SK-N-MC (cell line): ENCODE results near the gene RIN2.
A peak's percentile ranks its signal among the peaks of the same experiment; 100 is the strongest.

Source experiments
- DNase-seq: peaks from one replicate; pipeline ENCODE4 v3.0.0-alpha.2; 2011; ENCODE audit warnings: low read depth, low spot score
- H3K27ac ChIP-seq: fragments of 200-600 bp; sonication (generic); 2 replicates; pipeline ENCODE4 v1.5.1; 2016; ENCODE audit warnings: mixed run types
- H3K36me3 ChIP-seq: fragments of 200-600 bp; sonication (generic); 2 replicates; pipeline ENCODE4 v1.6.1; 2017; ENCODE audit warnings: antibody characterized with exemption, low read length, mixed read lengths; ENCODE audit not compliant: insufficient read depth
- H3K4me3 ChIP-seq: fragments of 200-600 bp; sonication (generic); 2 replicates; pipeline ENCODE4 v1.5.1; 2016
- H3K9ac ChIP-seq: fragments of 200-600 bp; sonication (generic); 2 replicates; pipeline ENCODE4 v1.8.0; 2017; ENCODE audit warnings: mixed run types, mixed read lengths; ENCODE audit not compliant: insufficient read length
- H3K9me3 ChIP-seq: fragments of 200-600 bp; sonication (generic); 2 replicates; pipeline ENCODE4 v1.6.1; 2017; ENCODE audit warnings: low read depth, mild to moderate bottlenecking, antibody characterized with exemption, low read length, moderate library complexity, mixed read lengths
- EZH2 ChIP-seq: fragments of 200-600 bp; sonication (generic); IDR thresholded peaks from one replicate; pipeline ENCODE4 v1.6.1; 2017; ENCODE audit warnings: antibody characterized with exemption
- FOXP2 ChIP-seq: optimal IDR thresholded peaks from 2 replicates; pipeline ENCODE3; 2011; ENCODE audit warnings: mild to moderate bottlenecking, moderate library complexity; ENCODE audit not compliant: insufficient read depth; ENCODE audit errors: extremely low read length, control extremely low read depth
- POLR2AphosphoS5 ChIP-seq: IDR thresholded peaks from 2 replicates; pipeline ENCODE4 v1.6.1; 2012; ENCODE audit warnings: mild to moderate bottlenecking, low read depth, low read length, borderline replicate concordance

RIN2 gene

GRCh38 chr20:19756761-19757486 is 1.1 kb upstream of the RIN2 start:
- Histone ChIP-seq H3K27ac (peak overlapping the region; percentile 67; the same call in 1 of the 2 replicates), H3K4me3 (peak overlapping the region; percentile 84), H3K9ac (peak overlapping the region; percentile 71), H3K9me3 (no peaks in the 10 kb centered on the region), H3K36me3 (no peaks in the 10 kb centered on the region)
- TF ChIP-seq EZH2 (no peak), POLR2AphosphoS5 (no peak), FOXP2 (no peak)
- DNase-seq, result no peak

GRCh38 chr20:19757487-19758132 is 448 bp upstream of the RIN2 start:
- no peak for DNase-seq
- peak overlapping the region; percentile 67 for H3K27ac ChIP-seq
- TF ChIP-seq FOXP2 (no peak), EZH2 (no peak), POLR2AphosphoS5 (no peak; the same call in none of the 2 replicates)

GRCh38 chr20:19758501-19759331 is 658 bp downstream of the RIN2 start:
- peak; percentile 48; the same call in 1 of the 2 replicates for TF ChIP-seq POLR2AphosphoS5
- no peak for TF ChIP-seq EZH2
- H3K9ac ChIP-seq, result peak overlapping the region; percentile 66
- H3K27ac ChIP-seq, result peak overlapping the region; percentile 53
- H3K4me3 ChIP-seq, result peak overlapping the region; percentile 84
- H3K36me3 ChIP-seq, result no peaks in the 10 kb centered on the region
- DNase-seq, result peak; percentile 87
- no peaks in the 10 kb centered on the region for H3K9me3 ChIP-seq

More at GRCh38 chr20:19757487-19758132, 448 bp upstream of the RIN2 start:
- peak overlapping the region; percentile 84 for H3K4me3 ChIP-seq
- H3K36me3 ChIP-seq, result no peaks in the 10 kb centered on the region
- peak overlapping the region; percentile 71 for H3K9ac ChIP-seq
- no peaks in the 10 kb centered on the region for H3K9me3 ChIP-seq

- no peak for DNase-seq
- Histone ChIP-seq H3K9me3 (no peaks in the 10 kb centered on the region), H3K4me3 (no peak overlapping the region), H3K27ac (no peak overlapping the region), H3K9ac (no peak overlapping the region), H3K36me3 (no peaks in the 10 kb centered on the region)
- no peak for TF ChIP-seq POLR2AphosphoS5
- TF ChIP-seq EZH2, result no peak
- no peak for TF ChIP-seq FOXP2
Observed at GRCh38 chr20:19760371-19760721, 2.3 kb downstream of the RIN2 start.

- peak overlapping the region; percentile 55; the same call in 1 of the 2 replicates for H3K27ac ChIP-seq
- no peak overlapping the region for H3K4me3 ChIP-seq
- no peak for TF ChIP-seq EZH2
- TF ChIP-seq POLR2AphosphoS5, result no peak
- TF ChIP-seq FOXP2, result no peak
Observed at GRCh38 chr20:19761326-19761725, 3.3 kb downstream of the RIN2 start.

GRCh38 chr20:19761841-19762240 is 3.8 kb downstream of the RIN2 start:
- Histone ChIP-seq H3K27ac (peak overlapping the region; percentile 55), H3K9ac (no peak overlapping the region), H3K36me3 (no peaks in the 10 kb centered on the region), H3K9me3 (no peaks in the 10 kb centered on the region), H3K4me3 (no peak overlapping the region)
- TF ChIP-seq FOXP2, result no peak
- no peak for TF ChIP-seq EZH2
- no peak for TF ChIP-seq POLR2AphosphoS5
- no peak for DNase-seq

More at GRCh38 chr20:19761326-19761725, 3.3 kb downstream of the RIN2 start:
- Histone ChIP-seq H3K36me3 (no peaks in the 10 kb centered on the region), H3K9ac (no peak overlapping the region), H3K9me3 (no peaks in the 10 kb centered on the region)
- DNase-seq, result no peak

- Histone ChIP-seq H3K9ac (no peak overlapping the region), H3K36me3 (no peaks in the 10 kb centered on the region), H3K9me3 (no peaks in the 10 kb centered on the region), H3K27ac (no peak overlapping the region), H3K4me3 (no peak overlapping the region)
- no peak for TF ChIP-seq EZH2
- TF ChIP-seq FOXP2, result no peak
- no peak for TF ChIP-seq POLR2AphosphoS5
- DNase-seq, result no peak
Observed at GRCh38 chr20:19764207-19764606, 6.1 kb downstream of the RIN2 start.

GRCh38 chr20:19765266-19765665 is 7.2 kb downstream of the RIN2 start:
- no peak overlapping the region for H3K4me3 ChIP-seq
- DNase-seq, result no peak
- no peaks in the 10 kb centered on the region for H3K36me3 ChIP-seq
- no peak overlapping the region for H3K27ac ChIP-seq
- TF ChIP-seq FOXP2 (no peak), EZH2 (no peak), POLR2AphosphoS5 (no peak)
- no peaks in the 10 kb centered on the region for H3K9me3 ChIP-seq
- H3K9ac ChIP-seq, result no peak overlapping the region
